ENCODE measurements around the gene ZFP36L2. TPM values are rescaled to one million over a fixed set of nuclear protein-coding genes. Genes with fewer than 3 reads are reported as not detected.
"Not testable (repeated sequence)": the region's sequence is repeated elsewhere in the genome, so short reads cannot be mapped to it uniquely, and the experiment has no call there.

ZFP36L2 gene
- total RNA-seq, 1 donor from 2014 or later, result 206 TPM

DNA sequence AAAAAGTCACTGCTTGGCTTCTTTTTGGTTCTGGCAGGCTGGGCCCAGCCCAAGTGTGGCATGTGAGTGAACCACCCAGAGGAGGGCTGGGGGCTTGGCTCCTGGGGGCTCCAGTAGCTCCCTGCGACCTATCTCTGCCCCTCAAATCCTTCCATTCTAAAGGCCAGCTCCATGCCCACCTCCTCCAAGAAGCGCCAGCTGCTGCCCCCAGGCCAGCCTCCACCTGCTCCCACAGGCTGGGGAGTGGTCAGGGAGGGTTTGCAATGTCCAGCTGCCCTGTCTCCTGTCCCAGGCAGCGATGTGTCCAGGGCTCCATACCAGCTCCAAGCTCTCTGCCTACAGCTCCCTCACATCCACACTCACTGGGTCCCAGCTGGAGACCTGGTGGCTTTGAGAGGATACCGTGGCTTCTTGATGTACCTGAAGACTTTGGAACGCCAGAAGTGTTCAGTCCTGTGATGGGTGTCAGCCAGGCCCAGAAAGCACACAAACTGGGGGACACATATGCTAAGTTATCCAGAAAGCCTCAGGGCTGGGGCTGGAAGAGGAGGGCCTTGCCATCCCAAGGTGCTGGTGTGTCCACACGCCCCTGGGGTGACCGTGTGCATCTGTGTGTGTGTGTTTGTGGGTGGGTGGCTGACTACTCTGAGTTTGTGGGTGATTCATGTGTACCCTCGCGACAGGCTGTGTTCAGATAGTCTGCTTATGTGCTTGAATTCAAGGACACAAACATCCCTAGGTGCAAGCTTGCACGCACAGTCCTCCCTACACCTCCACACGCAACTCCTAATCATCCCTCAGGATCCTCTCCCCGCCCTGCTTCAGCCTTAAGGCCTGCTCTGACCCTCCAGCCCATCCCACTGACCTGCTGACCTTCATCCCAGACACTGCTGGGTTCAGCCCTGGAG, 33.4 kb downstream of the ZFP36L2 start:
- Histone ChIP-seq H3K27ac (no peak overlapping the region), H3K9me3 (no peaks in the 10 kb centered on the region), H3K4me3 (no peak overlapping the region), H3K4me1 (peaks cover 5% of the 10 kb centered on the region), H3K27me3 (no peaks in the 10 kb centered on the region), H3K36me3 (no peaks in the 10 kb centered on the region)
- DNase-seq (ENCODE audit: extremely low spot score in 2 of 2), result no peak
- intact Hi-C loops (cut with DNase I), result no loop called here
- TF ChIP-seq POLR2AphosphoS5 (IDR thresholded peaks at IDR 0.05; ENCODE audit: insufficient read depth in 1 of 2, low read depth in 1 of 2) (no peak), CTCF (IDR thresholded peaks at IDR 0.05) (no peak), POLR2A (IDR thresholded peaks at IDR 0.05) (no peak)

GRCh38 chr2:43191947-43192516, 34.4 kb downstream of the ZFP36L2 start:
- peaks cover 9% of the 10 kb centered on the region for H3K4me1 ChIP-seq
- intact Hi-C loops (cut with DNase I), result no loop called here
- TF ChIP-seq POLR2AphosphoS5 (IDR thresholded peaks at IDR 0.05; ENCODE audit: insufficient read depth in 1 of 2, low read depth in 1 of 2), result no peak
- TF ChIP-seq CTCF (IDR thresholded peaks at IDR 0.05), result no peak
- TF ChIP-seq POLR2A (IDR thresholded peaks at IDR 0.05), result no peak
- no peaks in the 10 kb centered on the region for H3K27me3 ChIP-seq
- DNase-seq (ENCODE audit: extremely low spot score in 2 of 2), result no peak
- no peaks in the 10 kb centered on the region for H3K9me3 ChIP-seq
- no peak overlapping the region for H3K4me3 ChIP-seq
- H3K27ac ChIP-seq, result no peak overlapping the region
- H3K36me3 ChIP-seq, result no peaks in the 10 kb centered on the region

GRCh38 chr2:43190311-43191052, 35.9 kb downstream of the ZFP36L2 start:
- intact Hi-C loops (cut with DNase I), result no loop called here
- H3K27ac ChIP-seq, result no peak overlapping the region
- no peaks in the 10 kb centered on the region for H3K27me3 ChIP-seq
- H3K4me3 ChIP-seq, result no peak overlapping the region
- H3K9me3 ChIP-seq, result no peaks in the 10 kb centered on the region
- TF ChIP-seq POLR2A (IDR thresholded peaks at IDR 0.05) (no peak), POLR2AphosphoS5 (IDR thresholded peaks at IDR 0.05; ENCODE audit: insufficient read depth in 1 of 2, low read depth in 1 of 2) (no peak), CTCF (IDR thresholded peaks at IDR 0.05) (no peak)
- H3K36me3 ChIP-seq, result no peaks in the 10 kb centered on the region
- no peak for DNase-seq (ENCODE audit: extremely low spot score in 2 of 2)
- H3K4me1 ChIP-seq, result peaks cover 23% of the 10 kb centered on the region

GRCh38 chr2:43189861-43190260, 36.5 kb downstream of the ZFP36L2 start:
- H3K36me3 ChIP-seq; H3K27ac ChIP-seq; intact Hi-C loops (cut with DNase I); DNase-seq (ENCODE audit: extremely low spot score in 2 of 2); H3K9me3 ChIP-seq; H3K27me3 ChIP-seq; H3K4me3 ChIP-seq: not testable (repeated sequence)
- H3K4me1 ChIP-seq, result peaks cover 24% of the 10 kb centered on the region

DNA sequence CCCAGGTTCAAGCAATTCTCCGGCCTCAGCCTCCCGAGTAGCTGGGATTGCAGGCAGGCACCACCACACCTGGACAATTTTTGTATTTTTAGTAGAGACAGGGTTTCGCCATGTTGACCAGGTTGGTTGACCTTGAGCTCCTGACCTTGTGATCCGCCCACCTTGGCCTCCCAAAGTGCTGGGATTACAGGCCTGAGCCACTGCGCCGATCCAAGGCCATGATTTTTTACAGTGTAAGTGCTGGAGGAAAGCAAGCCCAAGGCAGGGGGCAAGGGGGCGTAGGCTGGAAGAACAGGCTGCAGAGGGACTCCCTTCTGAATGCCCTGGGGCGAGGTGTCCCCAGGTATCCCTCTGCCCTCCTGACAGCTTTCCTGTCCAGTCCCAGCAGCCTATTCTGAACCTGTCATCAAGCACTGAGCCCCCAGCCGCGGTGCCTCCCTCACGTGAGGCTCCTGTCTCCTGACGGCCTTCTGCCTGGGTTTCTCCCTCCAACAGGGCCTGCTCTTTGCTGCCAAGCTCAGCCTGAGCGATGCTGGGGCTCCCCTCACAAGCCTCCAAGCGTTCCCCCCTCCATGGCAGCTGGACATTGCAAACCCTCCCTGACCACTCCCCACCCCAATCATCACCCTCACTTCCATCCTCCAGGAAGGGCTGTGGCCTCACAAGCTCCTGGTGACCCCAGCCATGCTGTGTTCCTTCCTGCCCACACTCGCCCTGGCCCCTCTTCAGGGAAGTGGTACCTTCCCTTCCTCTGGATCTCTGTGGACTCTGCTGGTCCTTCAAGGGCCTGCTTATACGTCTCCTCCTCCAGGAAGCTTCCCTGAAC, 37.6 kb downstream of the ZFP36L2 start:
- Histone ChIP-seq H3K27me3 (no peaks in the 10 kb centered on the region), H3K36me3 (no peaks in the 10 kb centered on the region), H3K4me3 (no peak overlapping the region), H3K27ac (no peak overlapping the region), H3K4me1 (peaks cover 24% of the 10 kb centered on the region), H3K9me3 (no peaks in the 10 kb centered on the region)
- no peak for TF ChIP-seq POLR2A (IDR thresholded peaks at IDR 0.05)
- no peak for TF ChIP-seq CTCF (IDR thresholded peaks at IDR 0.05)
- no peak for TF ChIP-seq POLR2AphosphoS5 (IDR thresholded peaks at IDR 0.05; ENCODE audit: insufficient read depth in 1 of 2, low read depth in 1 of 2)
- intact Hi-C loops (cut with DNase I), result no loop called here
- no peak for DNase-seq (ENCODE audit: extremely low spot score in 2 of 2)

Data from vagina (tissue), 2 donors.